Heart left ventricle (tissue), 16 donors: ENCODE results near the gene ABCC1. TPM values are rescaled to one million over a fixed set of nuclear protein-coding genes. Genes with fewer than 3 reads are reported as not detected.
"Not testable (repeated sequence)": the region's sequence is repeated elsewhere in the genome, so short reads cannot be mapped to it uniquely, and the experiment has no call there.

Source experiments
- ATAC-seq, 4 donors: fragments of 200-7000 bp; cut with Tn5 transposase; one replicate each; pipeline ENCODE4 v1.9.1; 2020 to 2022; ENCODE audit warnings: moderate library complexity in 4 of 4, mild to moderate bottlenecking in 3 of 4, moderate number of reproducible peaks in 1 of 4
- DNase-seq, 5 donors: peaks; one replicate each; pipeline ENCODE4 v3.0.0-alpha.2; 2020
- H3K27ac ChIP-seq, 12 donors: fragments of 200-600 bp; sonication (generic) in 4 of 12; one replicate each; pipeline versions ENCODE4 v1.5.0 to v1.8.0; 2016 to 2022; ENCODE audit warnings: mild to moderate bottlenecking in 2 of 12
- H3K27me3 ChIP-seq, 9 donors: fragments of 200-600 bp; sonication (generic) in 2 of 9; one replicate each; pipeline versions ENCODE4 v1.5.1 to v1.8.0; 2016 to 2022; ENCODE audit warnings: mild to moderate bottlenecking in 3 of 9
- H3K36me3 ChIP-seq, 9 donors: fragments of 200-600 bp; sonication (generic) in 2 of 9; one replicate each; pipeline versions ENCODE4 v1.5.0 to v1.8.0; 2018 to 2022; ENCODE audit warnings: mild to moderate bottlenecking in 2 of 9
- H3K4me1 ChIP-seq, 12 donors: fragments of 200-600 bp; sonication (generic) in 4 of 12; one replicate each; pipeline versions ENCODE4 v1.5.0 to v1.8.0; 2016 to 2022; ENCODE audit warnings: mild to moderate bottlenecking in 3 of 12
- H3K4me3 ChIP-seq, 12 donors: fragments of 200-600 bp; sonication (generic) in 4 of 12; one replicate each; pipeline versions ENCODE4 v1.5.0 to v1.8.0; 2017 to 2022; ENCODE audit warnings: mild to moderate bottlenecking in 9 of 12, moderate library complexity in 4 of 12
- H3K9me3 ChIP-seq, 12 donors: fragments of 200-600 bp; sonication (generic) in 4 of 12; one replicate each; pipeline versions ENCODE4 v1.5.0 to v1.8.0; 2016 to 2022; ENCODE audit warnings: mild to moderate bottlenecking in 1 of 12
- POLR2A ChIP-seq, 2 donors: fragments of 450-650 bp; IDR thresholded peaks; one replicate each; pipeline ENCODE4 v1.6.1; 2017; ENCODE audit warnings: antibody characterized with exemption in 2 of 2, mild to moderate bottlenecking in 2 of 2, moderate library complexity in 2 of 2
- WGBS, 4 donors: extraction: QIAGEN DNeasy Blood & Tissue Kit in 2 of 4; methylation state at CpG; one replicate each; pipeline versions ENCODE4 v1.1.5 to v1.1.7; 2013 to 2018; 5-methylcytosine and 5-hydroxymethylcytosine counted together
- intact Hi-C, 10 donors: fragments of 100-400 bp; cut with DNase I; formaldehyde crosslinking; loops; one replicate each; pipeline versions ENCODE4 v1.11.1 to v1.14.2; 2022
- polyA plus RNA-seq, 2 donors: library from polyadenylated mRNA; stranded (reverse); fragments of 200-250 nt; gene quantifications; one replicate each; pipeline ENCODE4 v1.2.3, GENCODE V29; 2013
- total RNA-seq, 9 donors: library from RNA; depleted of rRNA in 2 of 9; stranded (reverse); fragments of >200 nt in 2 of 9; fragmentation: NEBNext Ultra II Directional in 3 of 9; extraction: Animal tissue kit (Norgen Biotek cat#: 25700) in 3 of 9; gene quantifications; one replicate each; pipeline versions ENCODE4 v1.1.0 to v1.2.4, GENCODE V29; 2016 to 2023
- TF ChIP-seq, protein P1 (sequence below), 12 donors: fragments of 200-600 bp; sonication (generic) in 4 of 12; IDR thresholded peaks; one replicate each; pipeline versions ENCODE4 v1.5.0 to v1.8.0; 2018 to 2022; ENCODE audit warnings: antibody characterized with exemption in 12 of 12, mild to moderate bottlenecking in 5 of 12
- donor health status: ischemic (EF 13 %, LVEDD 7.1; RV severe dilation, severe dysfunction).
- donor health status: healthy with polysubstance abuse.
- donor health status: DM: no; HTN: yes; CAD: no.
- donor health status: DM: no; HTN: no; CAD: no.
- donor health status: ischemic (EF 25% LVEDD 6.9; RV normal size, moderate dysfunction).
- donor health status: ischemic (EF 25% LVEDD 5.7; RV mildly dilated, moderate dysfunction).
- donor health status: healthy.
- donor health status: DM: yes; HTN: yes; CAD: no.
- donor health status: ischemic (EF 35%, LVEDD 5.7; RV mildly dilated, moderate dysfunction).
- donor health status: nonischemic (EF 11% LVEDD 7.7; RV severe dilation, severe dysfunction).
- donor health status: DM: yes; HTN: yes; CAD: no.
- donor health status: PGD.
- donor health status: ischemic (EF 29% LVEDD 5.4; RV normal size, mild dysfunction).
- donor health status: nonischemic (EF 23%, LVEDD 6.1; RV moderate dilation, normal function).

ABCC1 gene
- total and polyA plus RNA-seq, 11 donors = 8.1 to 28.0 (median 22.4) TPM

DNA sequence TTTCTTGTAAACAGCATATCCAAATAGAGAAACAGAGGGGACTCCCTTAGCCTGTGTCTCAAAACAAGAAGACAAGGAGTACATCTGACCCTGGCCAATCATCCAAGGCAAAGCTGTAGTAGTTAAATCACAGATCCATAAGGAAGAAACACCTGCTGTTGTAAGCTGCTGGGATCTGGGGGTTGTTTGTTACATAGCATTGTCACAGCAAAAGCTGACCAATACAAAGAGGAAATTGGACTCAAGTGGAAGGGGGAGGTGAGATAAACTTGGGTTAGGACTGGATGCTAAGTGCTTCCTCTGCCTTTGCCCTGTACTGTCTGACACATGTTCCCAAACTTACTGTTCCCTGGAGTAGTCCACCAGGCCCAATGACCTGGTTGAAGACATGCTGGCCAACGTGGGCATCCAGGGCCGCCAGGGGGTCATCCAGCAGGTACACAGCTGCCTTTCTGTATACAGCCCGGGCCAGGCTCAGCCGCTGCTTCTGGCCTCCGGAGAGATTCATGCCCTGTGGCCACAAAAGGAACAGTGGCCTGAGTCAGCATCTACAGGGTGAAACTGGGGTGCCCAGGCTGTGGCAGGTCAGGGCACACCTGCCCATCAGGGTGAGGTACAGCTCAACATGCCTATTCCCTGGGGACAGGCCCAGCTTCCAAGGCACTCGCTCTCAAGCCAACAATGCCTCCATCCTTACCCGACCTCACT lies 229.2 kb downstream of the ABCC1 start:
- peaks cover 0 to 5% (median 0%) of the 10 kb centered on the region in 9 donors for H3K27me3 ChIP-seq
- ATAC-seq (no peak), DNase-seq (peak in 1 of 5 donors; percentile 22)
- H3K9me3 ChIP-seq = peaks cover 0 to 4% (median 0%) of the 10 kb centered on the region in 12 donors
- H3K4me3 ChIP-seq = no peak overlapping the region
- no peak overlapping the region for H3K27ac ChIP-seq
- no peak for TF ChIP-seq POLR2A (IDR thresholded peaks at IDR 0.05)
- TF ChIP-seq, protein P1, sequence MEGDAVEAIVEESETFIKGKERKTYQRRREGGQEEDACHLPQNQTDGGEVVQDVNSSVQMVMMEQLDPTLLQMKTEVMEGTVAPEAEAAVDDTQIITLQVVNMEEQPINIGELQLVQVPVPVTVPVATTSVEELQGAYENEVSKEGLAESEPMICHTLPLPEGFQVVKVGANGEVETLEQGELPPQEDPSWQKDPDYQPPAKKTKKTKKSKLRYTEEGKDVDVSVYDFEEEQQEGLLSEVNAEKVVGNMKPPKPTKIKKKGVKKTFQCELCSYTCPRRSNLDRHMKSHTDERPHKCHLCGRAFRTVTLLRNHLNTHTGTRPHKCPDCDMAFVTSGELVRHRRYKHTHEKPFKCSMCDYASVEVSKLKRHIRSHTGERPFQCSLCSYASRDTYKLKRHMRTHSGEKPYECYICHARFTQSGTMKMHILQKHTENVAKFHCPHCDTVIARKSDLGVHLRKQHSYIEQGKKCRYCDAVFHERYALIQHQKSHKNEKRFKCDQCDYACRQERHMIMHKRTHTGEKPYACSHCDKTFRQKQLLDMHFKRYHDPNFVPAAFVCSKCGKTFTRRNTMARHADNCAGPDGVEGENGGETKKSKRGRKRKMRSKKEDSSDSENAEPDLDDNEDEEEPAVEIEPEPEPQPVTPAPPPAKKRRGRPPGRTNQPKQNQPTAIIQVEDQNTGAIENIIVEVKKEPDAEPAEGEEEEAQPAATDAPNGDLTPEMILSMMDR (IDR thresholded peaks at IDR 0.05) = no peak
- peaks cover 0 to 6% (median 0%) of the 10 kb centered on the region in 12 donors for H3K4me1 ChIP-seq
- WGBS, 4 donors = 71 to 94% (median 87%) methylated on average over 4 to 7 of the region's 7 CpGs
- H3K36me3 ChIP-seq = no peaks in the 10 kb centered on the region
- intact Hi-C loops = no loop called here

DNA sequence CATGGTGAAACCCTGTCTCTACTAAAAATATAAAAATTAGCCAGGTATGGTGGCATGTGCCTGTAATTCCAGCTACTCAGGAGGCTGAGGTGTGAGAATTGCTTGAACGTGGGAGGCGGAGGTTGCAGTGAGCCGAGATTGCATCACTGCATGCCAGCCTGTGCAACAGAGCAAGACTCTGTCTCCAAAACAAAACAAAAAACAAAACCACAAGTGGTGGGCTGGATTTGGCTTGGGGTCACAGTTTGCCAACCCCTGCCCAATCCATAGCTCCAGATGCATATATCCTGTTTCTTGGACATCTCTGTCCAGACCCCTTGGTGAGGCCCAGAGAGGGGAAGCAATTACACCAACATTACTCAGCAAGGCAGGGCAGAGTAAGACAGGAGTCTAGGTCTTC lies 232.3 kb downstream of the ABCC1 start:
- peak in 1 of 5 donors; percentile 1 for DNase-seq
- H3K27ac ChIP-seq, intact Hi-C loops, ATAC-seq, H3K9me3 ChIP-seq, H3K27me3 ChIP-seq, H3K36me3 ChIP-seq, H3K4me3 ChIP-seq, H3K4me1 ChIP-seq: not testable (repeated sequence)
- 62 to 70% (median 66%) methylated on average over 3 of the region's 3 CpGs for WGBS, 4 donors

DNA sequence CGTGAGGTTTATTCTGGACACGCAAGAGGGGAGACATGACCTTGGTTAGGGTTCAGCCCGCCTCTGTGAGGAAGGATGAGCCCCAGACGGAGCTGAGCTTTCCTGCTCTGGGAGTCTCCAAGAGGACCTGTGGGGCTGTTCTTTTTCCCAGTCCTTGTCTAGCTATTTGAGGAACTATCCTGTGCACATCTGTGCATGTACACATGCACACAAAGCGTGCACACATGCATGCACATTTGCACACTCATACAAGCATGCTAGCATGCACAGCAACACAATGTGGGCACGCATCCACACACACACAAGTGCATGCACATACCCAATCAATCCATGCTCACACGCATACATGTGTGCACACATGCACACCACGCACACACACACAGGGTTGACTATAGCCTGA lies 233.5 kb downstream of the ABCC1 start:
- WGBS, 4 donors = 78 to 87% (median 82%) methylated on average over 4 to 8 of the region's 8 CpGs
- H3K4me1 ChIP-seq = no peaks in the 10 kb centered on the region
- no peak for TF ChIP-seq POLR2A (IDR thresholded peaks at IDR 0.05)
- TF ChIP-seq, protein P1 (IDR thresholded peaks at IDR 0.05) = no peak
- ATAC-seq (no peak), DNase-seq (peak in 1 of 5 donors; percentile 8)
- intact Hi-C loops = no loop called here
- H3K27me3 ChIP-seq = peaks cover 0 to 5% (median 0%) of the 10 kb centered on the region in 9 donors
- no peak overlapping the region for H3K27ac ChIP-seq
- H3K36me3 ChIP-seq = no peaks in the 10 kb centered on the region
- no peak overlapping the region for H3K4me3 ChIP-seq
- H3K9me3 ChIP-seq = no peaks in the 10 kb centered on the region

DNA sequence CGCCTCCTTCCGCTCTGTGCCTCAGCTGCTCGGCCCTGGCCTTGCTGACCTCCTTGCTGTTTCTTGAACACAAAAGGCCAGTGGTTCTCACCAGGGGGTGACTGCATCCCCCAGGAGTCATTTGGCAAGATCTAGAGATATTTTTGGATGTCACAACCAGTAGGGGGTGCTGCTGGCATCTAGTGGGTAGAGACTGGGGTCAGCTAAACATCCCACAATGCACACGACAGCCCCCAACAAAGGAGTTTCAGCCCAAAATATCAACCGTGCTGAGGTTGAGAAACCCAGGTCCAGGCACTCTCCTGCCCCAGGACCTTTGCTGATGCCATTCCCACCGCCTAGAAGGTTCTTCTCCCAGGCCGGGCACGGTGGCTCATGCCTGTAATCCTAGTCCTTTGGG lies 234.1 kb downstream of the ABCC1 start:
- peak in 1 of 5 donors; percentile 15 for DNase-seq
- no peaks in the 10 kb centered on the region for H3K4me1 ChIP-seq
- H3K9me3 ChIP-seq = no peaks in the 10 kb centered on the region
- WGBS, 4 donors = 74 to 85% (median 80%) methylated on average over 8 of the region's 8 CpGs
- ATAC-seq = no peak
- TF ChIP-seq POLR2A (IDR thresholded peaks at IDR 0.05) = no peak
- TF ChIP-seq, protein P1 (IDR thresholded peaks at IDR 0.05) = no peak
- no peak overlapping the region for H3K27ac ChIP-seq
- peaks cover 0 to 5% (median 0%) of the 10 kb centered on the region in 9 donors for H3K27me3 ChIP-seq
- intact Hi-C loops = no loop called here
- no peaks in the 10 kb centered on the region for H3K36me3 ChIP-seq
- no peak overlapping the region for H3K4me3 ChIP-seq
